GM19238 (cell line): ENCODE data around the gene AP1G1.

Experiments
- DNase-seq: peaks from one replicate; pipeline ENCODE4 v3.0.0; 2011; ENCODE audit warnings: low spot score; ENCODE audit not compliant: insufficient read length

AP1G1 gene

DNA sequence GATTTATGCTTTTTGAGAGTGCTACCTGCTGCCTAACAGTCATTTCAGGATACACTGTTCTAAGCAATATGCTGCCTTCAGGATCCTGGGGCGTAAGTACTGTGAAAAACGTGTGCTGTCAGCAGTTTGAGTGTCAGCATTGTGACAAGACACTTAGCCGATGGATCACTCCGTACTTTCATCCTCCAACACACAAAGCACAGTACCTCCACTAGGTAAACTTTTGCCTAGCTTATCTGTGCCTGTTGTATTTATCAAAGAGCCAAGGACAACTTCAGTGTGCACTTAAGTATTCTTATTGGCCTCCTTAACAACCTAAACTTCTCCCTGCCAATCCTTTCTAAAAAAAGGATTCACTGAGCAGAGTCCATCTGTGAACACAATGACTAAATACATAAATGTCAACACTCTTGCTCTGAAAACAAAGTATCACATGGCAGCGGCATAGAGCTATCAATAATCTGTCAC, 50.3 kb downstream of the AP1G1 start:
- DNase-seq, result no peak

GRCh38 chr16:71754652-71755051, 54.0 kb downstream of the AP1G1 start:
- no peak for DNase-seq

- DNase-seq, result no peak
These were observed 54.5 kb downstream of the AP1G1 start for GRCh38 chr16:71754108-71754507.

DNA sequence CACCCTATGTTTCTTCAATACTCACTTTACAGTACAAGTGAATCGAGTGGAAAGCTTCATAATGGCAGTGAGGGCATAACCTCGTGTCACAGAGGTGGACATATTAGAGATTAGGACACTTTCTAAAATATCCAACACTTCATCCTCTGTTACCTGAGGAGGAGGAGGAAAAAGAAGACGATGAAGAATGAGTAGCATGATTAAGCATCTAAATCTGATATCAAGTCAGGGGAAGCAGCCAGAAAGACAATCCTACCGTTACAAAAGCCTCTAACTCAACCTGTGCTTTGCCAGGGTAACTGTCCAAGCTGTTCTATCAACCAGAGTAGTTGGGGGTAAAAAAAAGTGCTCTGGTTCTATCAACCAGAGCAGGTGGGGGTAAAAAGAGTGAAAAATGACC, 60.4 kb downstream of the AP1G1 start:
- DNase-seq, result no peak

DNA sequence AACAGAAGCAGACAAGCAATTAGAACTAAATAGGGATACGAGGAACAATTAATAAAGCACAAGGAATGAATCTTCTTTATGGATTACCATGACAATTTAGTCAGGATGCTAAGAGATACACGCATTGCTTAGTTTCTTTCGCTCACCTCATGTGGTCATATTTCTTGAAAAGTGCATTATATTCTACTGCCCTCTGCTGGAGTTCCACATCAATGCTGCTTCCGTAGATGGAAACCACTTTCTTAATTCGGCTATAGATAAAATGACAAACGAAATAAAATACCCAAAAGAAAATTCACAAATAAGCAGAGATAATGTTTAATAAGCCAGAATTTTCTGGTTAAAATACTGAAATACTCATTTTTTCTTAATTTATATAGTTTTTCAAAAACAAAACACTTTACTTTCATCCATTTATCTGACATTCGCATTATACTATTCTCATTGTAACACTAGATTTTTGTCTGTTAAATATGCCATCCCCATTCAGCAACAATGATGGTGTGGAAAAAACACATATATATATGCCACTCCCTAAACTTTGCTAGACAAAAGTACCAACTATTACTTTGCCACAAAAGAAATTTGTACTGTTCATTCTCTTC, 62.1 kb downstream of the AP1G1 start:
- DNase-seq, result peak; percentile 29

DNA sequence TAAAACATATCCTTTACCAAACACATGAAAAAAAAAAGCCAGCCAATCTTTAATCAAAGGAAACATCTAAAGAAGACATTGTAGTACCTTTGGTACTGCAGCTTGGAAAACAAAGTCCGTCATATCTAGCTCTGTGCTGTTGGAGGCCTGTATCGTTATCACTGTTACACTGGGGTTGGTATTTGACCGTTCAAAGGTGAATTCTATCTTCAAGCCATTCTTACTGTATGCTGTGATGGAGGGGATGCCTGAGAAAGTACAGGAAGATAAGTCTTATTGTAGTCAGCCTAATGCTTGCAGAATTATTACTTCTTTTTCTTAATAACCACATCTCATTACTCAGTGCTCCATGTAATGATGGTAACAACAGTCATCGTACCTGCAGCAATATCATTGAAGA, 69.8 kb downstream of the AP1G1 start:
- DNase-seq, result no peak

DNA sequence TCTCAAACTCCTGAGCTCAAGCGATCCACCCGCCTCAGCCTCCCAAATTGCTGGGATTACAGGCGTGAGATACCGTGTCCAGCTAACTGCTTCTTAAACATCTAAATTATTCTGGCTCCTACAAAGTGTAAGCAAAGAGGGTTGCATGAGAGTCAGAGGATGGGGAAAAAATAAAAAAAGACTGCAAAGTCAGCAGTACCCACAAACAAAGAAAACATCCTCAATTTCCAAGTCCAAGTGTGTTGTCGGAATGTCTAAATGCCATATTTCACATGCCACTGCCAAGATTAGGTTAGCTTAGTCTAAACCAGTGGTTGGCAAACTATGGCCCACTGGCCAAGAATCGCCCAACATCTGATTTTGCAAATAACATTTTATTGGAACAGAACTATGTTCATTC, 71.1 kb downstream of the AP1G1 start:
- no peak for DNase-seq

DNA sequence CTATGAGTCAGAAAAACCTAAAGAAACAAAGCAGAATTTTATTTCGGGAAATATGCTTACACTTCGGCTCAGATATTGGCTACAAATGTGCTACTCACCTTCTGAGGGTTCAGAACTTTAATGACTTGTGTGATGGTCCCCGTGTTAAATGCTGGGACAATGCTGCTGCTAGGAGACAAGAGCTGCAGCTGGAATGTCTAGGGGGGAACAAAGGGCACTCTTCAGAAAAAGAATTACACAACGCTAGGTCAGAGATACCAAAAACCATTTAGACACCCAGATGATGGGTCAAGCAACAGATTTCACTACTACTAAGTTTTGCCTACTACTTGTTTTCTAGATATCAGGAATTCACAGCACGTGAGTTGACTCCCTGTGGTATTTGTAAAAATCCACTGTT, 74.1 kb downstream of the AP1G1 start:
- no peak for DNase-seq

GRCh38 chr16:71732587-71732986, 76.0 kb downstream of the AP1G1 start:
- DNase-seq, result no peak

GRCh38 chr16:71727551-71728324, 80.9 kb downstream of the AP1G1 start:
- DNase-seq, result no peak

DNA sequence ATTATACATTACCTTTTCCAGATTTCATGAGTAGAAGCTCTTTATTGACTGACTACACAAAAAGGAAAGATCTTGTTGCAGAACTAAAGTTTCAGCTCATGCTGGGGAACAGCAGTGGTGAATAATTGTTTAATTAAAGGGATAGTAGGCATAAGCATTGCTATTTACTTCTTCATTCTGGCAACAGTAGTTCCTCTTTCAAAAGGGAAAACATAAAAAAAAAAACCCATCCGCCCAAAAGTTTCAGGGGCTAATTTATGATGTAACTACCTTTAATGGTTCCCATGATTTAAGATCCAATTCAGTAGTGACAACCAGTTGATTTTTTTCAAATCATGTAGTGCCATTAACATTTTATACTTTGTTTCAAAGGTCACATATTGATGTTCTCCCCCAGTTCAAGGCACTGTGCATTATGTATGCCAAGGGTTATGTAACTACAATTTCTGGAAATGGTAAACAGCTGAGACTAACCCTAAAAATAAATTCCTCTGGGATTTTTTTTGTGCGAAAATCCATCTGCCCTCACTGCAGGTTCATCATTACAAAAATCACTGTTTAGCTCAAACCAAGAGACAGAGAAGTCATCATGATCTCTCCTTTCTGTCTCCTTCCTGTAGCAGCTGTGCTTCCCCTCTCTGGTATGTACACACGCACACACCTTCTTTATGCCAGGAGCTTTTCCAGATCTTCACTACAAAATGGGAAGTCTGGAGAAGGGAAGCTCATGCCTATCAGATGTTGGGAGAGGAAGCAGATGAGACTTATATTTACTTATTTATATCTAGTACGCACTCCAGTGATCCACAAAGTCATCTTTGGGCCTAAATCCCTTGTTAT, 81.9 kb downstream of the AP1G1 start:
- no peak for DNase-seq

DNA sequence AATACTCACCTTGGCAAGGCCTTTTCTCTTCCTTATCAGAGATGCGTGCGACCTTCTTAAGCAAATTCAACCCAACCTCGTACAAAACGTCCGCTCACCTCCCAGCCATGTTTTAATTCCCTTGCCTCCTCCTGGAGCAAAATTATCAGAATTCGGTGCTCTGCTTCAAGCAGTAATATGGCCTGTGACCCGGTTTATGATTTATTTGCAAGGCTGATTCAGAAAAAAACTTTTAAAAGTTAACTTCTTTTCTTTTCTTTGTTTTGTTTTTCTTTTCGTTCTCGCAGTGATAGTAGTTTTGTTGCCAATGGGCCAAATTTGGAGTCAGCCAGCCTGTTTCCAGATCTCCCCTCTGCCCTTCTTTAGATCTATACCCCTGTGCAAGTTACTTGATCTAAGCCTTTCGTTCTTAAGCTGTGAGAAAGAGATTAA, 84.3 kb downstream of the AP1G1 start, which contains the start of gene PHLPP2:
PHLPP2 (minus strand) TSS at position 382 of the 432 bp plus-strand sequence. CDS start 9,906 bp downstream, outside the sequence.
- no peak for DNase-seq

GRCh38 chr16:71723537-71724319, 84.9 kb downstream of the AP1G1 start:
- peak; percentile 80 for DNase-seq

GRCh38 chr16:71722801-71723536, 85.7 kb downstream of the AP1G1 start:
- DNase-seq, result peak; percentile 64

- DNase-seq, result no peak
These were observed 87.4 kb downstream of the AP1G1 start for GRCh38 chr16:71721066-71721740.

DNA sequence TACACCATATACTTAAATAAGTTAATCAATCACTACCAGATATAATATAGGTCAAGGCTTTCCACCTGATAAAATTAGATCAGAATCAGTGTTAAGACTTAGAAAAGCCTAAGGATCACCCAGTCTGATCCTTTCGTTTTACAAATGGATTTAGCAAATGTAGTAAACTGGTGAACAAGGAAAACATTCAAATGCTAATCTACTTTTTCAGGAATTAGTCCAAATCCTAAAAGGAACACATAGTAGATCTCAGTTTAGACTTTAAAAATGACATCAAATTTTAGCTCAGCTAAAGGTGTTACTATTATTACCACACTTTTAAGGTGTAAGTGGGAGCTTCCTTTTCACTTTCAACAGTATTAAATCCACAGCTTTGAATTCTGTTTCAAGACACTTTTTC, 96.1 kb downstream of the AP1G1 start:
- DNase-seq, result no peak

GRCh38 chr16:71711789-71712188, 96.8 kb downstream of the AP1G1 start:
- DNase-seq, result no peak

GRCh38 chr16:71709229-71709781, 99.3 kb downstream of the AP1G1 start:
- no peak for DNase-seq

DNA sequence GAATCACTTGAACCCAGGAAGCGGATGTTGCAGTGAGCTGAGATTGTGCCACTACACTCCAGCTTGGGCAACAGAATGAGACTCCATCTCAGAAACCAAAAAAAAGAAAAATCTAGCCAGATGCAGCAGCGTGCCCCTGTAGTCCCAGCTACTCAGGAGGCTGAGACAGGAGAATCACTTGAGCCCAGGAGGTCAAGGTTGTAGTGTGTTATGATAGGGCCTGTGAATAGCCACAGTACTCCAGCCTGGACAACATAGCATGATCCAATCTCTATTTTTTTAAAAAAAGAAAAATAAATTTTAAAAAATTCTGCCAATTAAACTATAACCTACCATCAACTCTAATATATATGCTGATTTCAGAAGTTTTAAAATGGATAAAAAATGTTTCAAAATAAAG, 99.9 kb downstream of the AP1G1 start:
- no peak for DNase-seq

DNA sequence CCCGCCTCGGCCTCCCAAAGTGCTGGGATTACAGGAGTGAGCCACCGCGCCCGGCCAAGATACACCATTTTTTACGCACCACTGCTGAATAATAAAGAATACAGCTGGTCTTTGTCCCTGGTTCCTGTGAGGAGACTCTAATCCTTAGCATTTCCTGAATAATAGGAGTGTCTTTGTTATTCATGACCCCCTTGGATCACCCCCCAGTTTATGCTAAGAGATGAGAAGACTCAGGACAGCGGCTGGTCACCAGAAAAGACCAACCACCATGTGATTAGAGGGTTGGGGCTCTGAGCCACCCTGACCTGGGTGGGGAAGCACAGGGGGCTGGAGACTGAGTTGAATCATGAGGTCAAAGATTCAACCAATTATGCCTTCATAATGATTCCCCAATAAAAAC, 101.4 kb downstream of the AP1G1 start:
- no peak for DNase-seq
